HAP-1 (cell line): Measurements from ENCODE around the gene NR1H4.
"Not testable (repeated sequence)": the region's sequence is repeated elsewhere in the genome, so short reads cannot be mapped to it uniquely, and the experiment has no call there.

ENCODE experiments used
- DNase-seq, 2 experiments: peaks; one replicate each; pipeline ENCODE4 v3.0.0-alpha.2; 2016 to 2020; ENCODE audit warnings: low spot score in 2 of 2
- H3K27me3 ChIP-seq: fragments of 250-450 bp; sonication (Bioruptor Pico); 2 replicates; pipeline ENCODE4 v1.5.1; 2020; ENCODE audit warnings: low read depth, mild to moderate bottlenecking, moderate library complexity
- H3K36me3 ChIP-seq: fragments of 250-450 bp; sonication (Bioruptor Pico); replicated peaks from 2 replicates; pipeline ENCODE4 v1.5.1; 2020; ENCODE audit warnings: mild to moderate bottlenecking
- H3K4me1 ChIP-seq: fragments of 250-450 bp; sonication (Bioruptor Pico); 2 replicates; pipeline ENCODE4 v1.5.1; 2020; ENCODE audit warnings: mild to moderate bottlenecking
- H3K4me3 ChIP-seq: fragments of 250-450 bp; sonication (Bioruptor Pico); 2 replicates; pipeline ENCODE4 v1.5.1; 2020; ENCODE audit warnings: mild to moderate bottlenecking, moderate library complexity
- H3K9me3 ChIP-seq: fragments of 250-450 bp; sonication (Bioruptor Pico); 2 replicates; pipeline ENCODE4 v1.5.1; 2020; ENCODE audit warnings: mild to moderate bottlenecking, moderate library complexity
- in situ Hi-C: fragments of 300-500 bp; cut with MboI; formaldehyde crosslinking; loops from 3 replicates; pipeline ENCODE4 v1.14.3; 2020; ENCODE audit warnings: low sequenced_read_pairs, inconsistent platforms, mixed read lengths

The NR1H4 gene

GRCh38 chr12:100544165-100544564 is 70.5 kb downstream of the NR1H4 start:
- Histone ChIP-seq H3K9me3 (no peaks in the 10 kb centered on the region), H3K4me1 (no peaks in the 10 kb centered on the region), H3K27me3 (no peaks in the 10 kb centered on the region), H3K4me3 (no peak overlapping the region), H3K36me3 (no peaks in the 10 kb centered on the region)
- in situ Hi-C loops = loop anchor here (10.0 kb wide), 2 partner anchors 189 to 309 kb away; partner anchors contain the start of gene SLC17A8
- DNase-seq = no peak

- DNase-seq = no peak
- Histone ChIP-seq H3K4me3 (no peak overlapping the region), H3K36me3 (no peaks in the 10 kb centered on the region), H3K4me1 (no peaks in the 10 kb centered on the region; the same call in 1 of the 2 replicates), H3K27me3 (no peaks in the 10 kb centered on the region), H3K9me3 (no peaks in the 10 kb centered on the region)
- in situ Hi-C loops = loop anchor here (10.0 kb wide), 2 partner anchors 190 to 310 kb away; partner anchors contain the start of gene SLC17A8
Measured at GRCh38 chr12:100545092-100545491, 71.4 kb downstream of the NR1H4 start.

- no peak overlapping the region for H3K4me3 ChIP-seq
- DNase-seq = peak in 1 of 2 experiments; percentile 35
- in situ Hi-C loops = no loop called here
Measured at GRCh38 chr12:100553936-100554335, 80.3 kb downstream of the NR1H4 start.

GRCh38 chr12:100554608-100555077 is 81.0 kb downstream of the NR1H4 start:
- DNase-seq = peak; percentile 73 to 86
- Histone ChIP-seq H3K9me3 (no peaks in the 10 kb centered on the region), H3K4me1 (peaks cover 9% of the 10 kb centered on the region), H3K27me3 (no peaks in the 10 kb centered on the region), H3K36me3 (no peaks in the 10 kb centered on the region), H3K4me3 (no peak overlapping the region)
- in situ Hi-C loops = no loop called here

More at GRCh38 chr12:100553936-100554335, 80.3 kb downstream of the NR1H4 start:
- Histone ChIP-seq H3K27me3 (no peaks in the 10 kb centered on the region), H3K36me3 (no peaks in the 10 kb centered on the region), H3K9me3 (no peaks in the 10 kb centered on the region), H3K4me1 (peaks cover 9% of the 10 kb centered on the region)

- no peaks in the 10 kb centered on the region for H3K36me3 ChIP-seq
- H3K4me1 ChIP-seq = peaks cover 9% of the 10 kb centered on the region
- H3K27me3 ChIP-seq = no peaks in the 10 kb centered on the region
- H3K4me3 ChIP-seq = no peak overlapping the region
- no peak for DNase-seq
- no peaks in the 10 kb centered on the region for H3K9me3 ChIP-seq
- in situ Hi-C loops = no loop called here
Measured at GRCh38 chr12:100555722-100556121, 82.1 kb downstream of the NR1H4 start.

- in situ Hi-C loops = no loop called here
- Histone ChIP-seq H3K9me3 (no peaks in the 10 kb centered on the region), H3K4me3 (no peak overlapping the region), H3K27me3 (no peaks in the 10 kb centered on the region), H3K4me1 (peaks cover 3% of the 10 kb centered on the region; the same call in 1 of the 2 replicates), H3K36me3 (no peaks in the 10 kb centered on the region)
- no peak for DNase-seq
Measured at GRCh38 chr12:100557357-100557756, 83.7 kb downstream of the NR1H4 start.

- H3K36me3 ChIP-seq, H3K4me3 ChIP-seq, H3K27me3 ChIP-seq, in situ Hi-C loops, H3K9me3 ChIP-seq, DNase-seq, H3K4me1 ChIP-seq: not testable (repeated sequence)
Measured at GRCh38 chr12:100559261-100559660, 85.6 kb downstream of the NR1H4 start.

- DNase-seq = peak in 1 of 2 experiments; percentile 41
- Histone ChIP-seq H3K4me1 (peaks cover 5% of the 10 kb centered on the region; the same call in 1 of the 2 replicates), H3K36me3 (no peaks in the 10 kb centered on the region), H3K27me3 (0 out of 2 replicates have a peak, but pooled peaks cover 2% of the 10 kb centered on the region), H3K9me3 (no peaks in the 10 kb centered on the region), H3K4me3 (no peak overlapping the region)
- in situ Hi-C loops = no loop called here
Measured at GRCh38 chr12:100564090-100564489, 90.4 kb downstream of the NR1H4 start.

GRCh38 chr12:100564905-100565467 is 91.3 kb downstream of the NR1H4 start:
- in situ Hi-C loops = no loop called here
- DNase-seq = no peak
- H3K27me3 ChIP-seq = 0 out of 2 replicates have a peak, but pooled peaks cover 2% of the 10 kb centered on the region
- no peak overlapping the region for H3K4me3 ChIP-seq
- peaks cover 5% of the 10 kb centered on the region; the same call in 1 of the 2 replicates for H3K4me1 ChIP-seq
- no peaks in the 10 kb centered on the region for H3K36me3 ChIP-seq
- no peaks in the 10 kb centered on the region for H3K9me3 ChIP-seq

GRCh38 chr12:100565987-100566545 is 92.4 kb downstream of the NR1H4 start:
- Histone ChIP-seq H3K9me3 (no peaks in the 10 kb centered on the region), H3K27me3 (0 out of 2 replicates have a peak, but pooled peaks cover 2% of the 10 kb centered on the region), H3K36me3 (no peaks in the 10 kb centered on the region), H3K4me1 (peaks cover 5% of the 10 kb centered on the region; the same call in 1 of the 2 replicates), H3K4me3 (no peak overlapping the region)
- in situ Hi-C loops = no loop called here
- DNase-seq = no peak

- Histone ChIP-seq H3K9me3 (no peaks in the 10 kb centered on the region), H3K4me1 (peaks cover 5% of the 10 kb centered on the region; the same call in 1 of the 2 replicates), H3K27me3 (0 out of 2 replicates have a peak, but pooled peaks cover 2% of the 10 kb centered on the region), H3K36me3 (no peaks in the 10 kb centered on the region), H3K4me3 (no peak overlapping the region)
- in situ Hi-C loops = no loop called here
- no peak for DNase-seq
Measured at GRCh38 chr12:100566887-100567637, 93.4 kb downstream of the NR1H4 start.

- no peaks in the 10 kb centered on the region for H3K9me3 ChIP-seq
- no peaks in the 10 kb centered on the region for H3K36me3 ChIP-seq
- no peak overlapping the region for H3K4me3 ChIP-seq
- 0 out of 2 replicates have a peak, but pooled peaks cover 1% of the 10 kb centered on the region for H3K27me3 ChIP-seq
- in situ Hi-C loops = no loop called here
- DNase-seq = no peak
- peaks cover 6% of the 10 kb centered on the region for H3K4me1 ChIP-seq
Measured at GRCh38 chr12:100567945-100568344, 94.3 kb downstream of the NR1H4 start.

- H3K9me3 ChIP-seq = no peaks in the 10 kb centered on the region
- in situ Hi-C loops = no loop called here
- no peaks in the 10 kb centered on the region for H3K27me3 ChIP-seq
- peaks cover 12% of the 10 kb centered on the region for H3K4me1 ChIP-seq
- H3K4me3 ChIP-seq = no peak overlapping the region
- no peaks in the 10 kb centered on the region for H3K36me3 ChIP-seq
- DNase-seq = no peak
Measured at GRCh38 chr12:100572184-100572583, 98.5 kb downstream of the NR1H4 start.
